ENCODE results near the gene CAV3. TPM values are rescaled to one million over a fixed set of nuclear protein-coding genes. Genes with fewer than 3 reads are reported as not detected.

The CAV3 gene
- polyA plus RNA-seq, 3 donors: not detected

DNA sequence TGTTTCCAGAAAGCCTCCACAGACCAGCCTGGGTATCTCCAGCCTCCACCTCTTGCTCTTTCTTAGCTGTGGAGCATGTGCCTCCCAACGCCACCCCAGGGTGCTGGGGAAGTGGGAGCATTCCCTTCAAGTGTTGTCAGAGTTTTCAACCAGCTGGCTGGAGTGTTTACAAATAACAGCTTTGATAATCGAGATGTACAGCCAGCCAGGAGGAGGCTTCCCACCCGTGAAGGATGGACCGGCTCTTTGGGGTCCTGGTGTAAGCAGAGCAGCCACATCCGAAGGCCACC lies 44.3 kb downstream of the CAV3 start:
- Histone ChIP-seq H3K27ac (ENCODE audit: low read depth in 1 of 2, low read length in 2 of 2) (no peak overlapping the region), H3K36me3 (replicated peaks in 1 of 2; ENCODE audit: control insufficient read depth in 1 of 2, insufficient read depth in 2 of 2, low read length in 2 of 2) (no peaks in the 10 kb centered on the region), H3K27me3 (ENCODE audit: control insufficient read depth in 2 of 2, insufficient read depth in 2 of 2, low read length in 2 of 2) (no peaks in the 10 kb centered on the region), H4K20me1 (ENCODE audit: insufficient read depth, low read length) (no peaks in the 10 kb centered on the region), H2AFZ (ENCODE audit: insufficient read depth, low read depth, low read length, poor library complexity, severe bottlenecking) (no peak overlapping the region), H3K9ac (ENCODE audit: insufficient read depth, low read length, poor library complexity, severe bottlenecking) (no peak overlapping the region), H3K79me2 (ENCODE audit: insufficient read depth, low read length) (no peaks in the 10 kb centered on the region), H3K4me3 (replicated peaks in 1 of 3; ENCODE audit: low read depth in 2 of 3, low read length in 3 of 3) (no peak overlapping the region), H3K4me2 (replicated peaks; ENCODE audit: extremely low read depth, low read length, poor library complexity, severe bottlenecking) (no peak overlapping the region), H3K4me1 (ENCODE audit: control insufficient read depth in 1 of 2, insufficient read depth in 2 of 2, low read length in 2 of 2) (no peaks in the 10 kb centered on the region), H3K9me3 (replicated peaks in 1 of 2; ENCODE audit: control insufficient read depth in 1 of 2, insufficient read depth in 1 of 2, low read length in 2 of 2) (no peaks in the 10 kb centered on the region)
- H3K4me3 Mint-ChIP-seq: no peak overlapping the region
- peaks cover 3% of the 10 kb centered on the region for H3K4me1 Mint-ChIP-seq
- WGBS (ENCODE audit: insufficient coverage): 100% methylated on average over 4 of the region's 5 CpGs
- intact Hi-C loops (cut with micrococcal nuclease): no loop called here
- no peaks in the 10 kb centered on the region for H3K9me3 Mint-ChIP-seq
- H3K36me3 Mint-ChIP-seq: no peaks in the 10 kb centered on the region
- no peak overlapping the region for H3K27ac Mint-ChIP-seq
- H3K27me3 Mint-ChIP-seq (ENCODE audit: low read depth in 3 of 3): peaks cover 0 to 5% (median 2%) of the 10 kb centered on the region in 3 donors
- TF ChIP-seq, protein P1, sequence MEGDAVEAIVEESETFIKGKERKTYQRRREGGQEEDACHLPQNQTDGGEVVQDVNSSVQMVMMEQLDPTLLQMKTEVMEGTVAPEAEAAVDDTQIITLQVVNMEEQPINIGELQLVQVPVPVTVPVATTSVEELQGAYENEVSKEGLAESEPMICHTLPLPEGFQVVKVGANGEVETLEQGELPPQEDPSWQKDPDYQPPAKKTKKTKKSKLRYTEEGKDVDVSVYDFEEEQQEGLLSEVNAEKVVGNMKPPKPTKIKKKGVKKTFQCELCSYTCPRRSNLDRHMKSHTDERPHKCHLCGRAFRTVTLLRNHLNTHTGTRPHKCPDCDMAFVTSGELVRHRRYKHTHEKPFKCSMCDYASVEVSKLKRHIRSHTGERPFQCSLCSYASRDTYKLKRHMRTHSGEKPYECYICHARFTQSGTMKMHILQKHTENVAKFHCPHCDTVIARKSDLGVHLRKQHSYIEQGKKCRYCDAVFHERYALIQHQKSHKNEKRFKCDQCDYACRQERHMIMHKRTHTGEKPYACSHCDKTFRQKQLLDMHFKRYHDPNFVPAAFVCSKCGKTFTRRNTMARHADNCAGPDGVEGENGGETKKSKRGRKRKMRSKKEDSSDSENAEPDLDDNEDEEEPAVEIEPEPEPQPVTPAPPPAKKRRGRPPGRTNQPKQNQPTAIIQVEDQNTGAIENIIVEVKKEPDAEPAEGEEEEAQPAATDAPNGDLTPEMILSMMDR (IDR thresholded peaks at IDR 0.05): no peak
- DNase-seq: no peak

DNA sequence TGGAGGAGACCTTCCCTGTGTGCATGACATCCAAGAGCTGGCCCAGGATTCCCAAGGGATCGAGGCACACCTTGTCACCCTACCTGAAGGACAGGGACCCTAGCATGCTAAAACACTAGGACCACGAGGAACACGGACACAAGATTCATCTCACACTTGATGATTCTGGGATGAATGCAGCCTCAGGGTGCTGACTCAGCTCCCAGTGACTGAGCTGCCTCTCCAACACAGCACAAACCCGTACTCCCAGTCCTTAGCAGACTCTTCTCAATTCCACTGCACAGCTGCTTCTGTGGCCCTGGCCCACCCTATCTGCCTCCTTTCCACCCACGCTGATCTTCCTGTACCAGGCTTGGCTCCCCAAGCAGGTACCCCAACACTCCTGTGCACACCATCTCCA lies 44.9 kb downstream of the CAV3 start:
- Histone ChIP-seq H3K4me2 (replicated peaks; ENCODE audit: extremely low read depth, low read length, poor library complexity, severe bottlenecking) (no peak overlapping the region), H2AFZ (ENCODE audit: insufficient read depth, low read depth, low read length, poor library complexity, severe bottlenecking) (no peak overlapping the region), H3K4me1 (ENCODE audit: control insufficient read depth in 1 of 2, insufficient read depth in 2 of 2, low read length in 2 of 2) (no peaks in the 10 kb centered on the region), H3K79me2 (ENCODE audit: insufficient read depth, low read length) (no peaks in the 10 kb centered on the region), H3K27me3 (ENCODE audit: control insufficient read depth in 2 of 2, insufficient read depth in 2 of 2, low read length in 2 of 2) (no peaks in the 10 kb centered on the region), H3K4me3 (replicated peaks in 1 of 3; ENCODE audit: low read depth in 2 of 3, low read length in 3 of 3) (no peak overlapping the region), H4K20me1 (ENCODE audit: insufficient read depth, low read length) (no peaks in the 10 kb centered on the region), H3K9ac (ENCODE audit: insufficient read depth, low read length, poor library complexity, severe bottlenecking) (no peak overlapping the region), H3K36me3 (replicated peaks in 1 of 2; ENCODE audit: control insufficient read depth in 1 of 2, insufficient read depth in 2 of 2, low read length in 2 of 2) (no peaks in the 10 kb centered on the region), H3K9me3 (replicated peaks in 1 of 2; ENCODE audit: control insufficient read depth in 1 of 2, insufficient read depth in 1 of 2, low read length in 2 of 2) (no peaks in the 10 kb centered on the region), H3K27ac (ENCODE audit: low read depth in 1 of 2, low read length in 2 of 2) (no peak overlapping the region)
- no peaks in the 10 kb centered on the region for H3K36me3 Mint-ChIP-seq
- WGBS (ENCODE audit: insufficient coverage): 87% methylated on average over 5 of the region's 5 CpGs
- no peaks in the 10 kb centered on the region for H3K9me3 Mint-ChIP-seq
- DNase-seq: no peak
- peaks cover 0 to 5% (median 2%) of the 10 kb centered on the region in 3 donors for H3K27me3 Mint-ChIP-seq (ENCODE audit: low read depth in 3 of 3)
- no peak overlapping the region for H3K27ac Mint-ChIP-seq
- intact Hi-C loops (cut with micrococcal nuclease): no loop called here
- TF ChIP-seq, protein P1 (IDR thresholded peaks at IDR 0.05): no peak
- H3K4me3 Mint-ChIP-seq: no peak overlapping the region
- peaks cover 3% of the 10 kb centered on the region for H3K4me1 Mint-ChIP-seq

Measured in CD14-positive monocyte (primary cell).